ENCODE results near the gene CENPP.

DNA sequence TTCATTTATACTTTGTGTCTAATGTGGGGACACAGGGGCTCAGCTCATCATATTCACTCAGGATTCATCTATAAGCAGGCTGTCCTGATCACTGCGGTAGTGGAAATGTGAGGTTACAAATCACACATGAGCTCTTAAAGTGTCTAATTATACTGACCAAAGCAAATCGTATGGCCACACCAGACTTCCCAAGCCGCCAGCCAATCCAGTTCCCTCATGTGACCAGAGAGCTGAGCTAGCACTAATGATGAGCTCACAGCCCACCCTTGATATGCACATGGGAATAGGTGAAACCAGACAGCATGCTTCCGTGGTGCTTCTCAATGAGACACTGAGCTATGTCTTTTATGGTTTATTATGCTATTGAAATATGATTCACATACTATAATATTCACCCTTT is 192.4 kb downstream of the CENPP start:
- TF ChIP-seq POLR2A (IDR thresholded peaks at IDR 0.05; ENCODE audit: low read depth, low read length) (no peak), TAF1 (IDR thresholded peaks at IDR 0.05; ENCODE audit: low read depth, low read length) (no peak), POLR2AphosphoS5 (IDR thresholded peaks at IDR 0.05; ENCODE audit: low read depth, low read length) (no peak), POU2F2 (IDR thresholded peaks at IDR 0.05; ENCODE audit: low read depth, low read length) (no peak), SPI1 (IDR thresholded peaks at IDR 0.05; ENCODE audit: low read depth, low read length) (no peak), PAX5 (IDR thresholded peaks at IDR 0.05; ENCODE audit: insufficient read depth, low read length, severe bottlenecking) (no peak)
